Gastroesophageal sphincter (tissue), 4 donors: ENCODE measurements around the gene PRPF18. TPM values are rescaled to one million over a fixed set of nuclear protein-coding genes. Genes with fewer than 3 reads are reported as not detected.

Source experiments
- ATAC-seq: fragments of 150-250 bp; one replicate; pipeline ENCODE4 v1.9.1; 2016; ENCODE audit warnings: mild to moderate bottlenecking, moderate library complexity
- H3K27ac ChIP-seq, 4 donors: fragments of 200-600 bp; sonication (generic) in 3 of 4; 1 replicate in 3 of 4; 2 replicates in 1 of 4; pipeline ENCODE4 v1.5.1; 2016 to 2019
- H3K27me3 ChIP-seq: fragments of 200-600 bp; sonication (generic); one replicate; pipeline ENCODE4 v1.5.1; 2019
- H3K36me3 ChIP-seq, 2 donors: fragments of 200-600 bp; sonication (generic); one replicate each; pipeline ENCODE4 v1.5.1; 2019; ENCODE audit warnings: control low read depth in 1 of 2
- H3K4me1 ChIP-seq, 3 donors: fragments of 200-600 bp; sonication (generic); 1 replicate in 2 of 3; 2 replicates in 1 of 3; pipeline ENCODE4 v1.5.1; 2016 to 2019; ENCODE audit warnings: control low read depth in 2 of 3
- H3K4me3 ChIP-seq, 2 donors: fragments of 200-600 bp; sonication (generic); one replicate each; pipeline ENCODE4 v1.5.1; 2019; ENCODE audit warnings: mild to moderate bottlenecking in 1 of 2, moderate library complexity in 1 of 2
- H3K9me3 ChIP-seq, 3 donors: fragments of 200-600 bp; sonication (generic); one replicate each; pipeline ENCODE4 v1.5.1; 2017 to 2019; ENCODE audit warnings: control low read depth in 2 of 3
- EP300 ChIP-seq: sonication (generic); formaldehyde crosslinking; IDR thresholded peaks from one replicate; pipeline ENCODE4 v1.6.1; 2017; ENCODE audit warnings: antibody characterized with exemption, mild to moderate bottlenecking
- POLR2A ChIP-seq, 2 donors: fragments of 450-650 bp; IDR thresholded peaks; one replicate each; pipeline ENCODE4 v1.6.1; 2017; ENCODE audit warnings: antibody characterized with exemption in 2 of 2, mild to moderate bottlenecking in 2 of 2, moderate library complexity in 1 of 2
- POLR2AphosphoS5 ChIP-seq: sonication (generic); formaldehyde crosslinking; IDR thresholded peaks from one replicate; pipeline ENCODE4 v1.6.1; 2017; ENCODE audit warnings: antibody characterized with exemption
- WGBS, 2 donors: methylation state at CpG; one replicate each; pipeline ENCODE4 v1.1.5; 2018; ENCODE audit warnings: low coverage in 1 of 2; 5-methylcytosine and 5-hydroxymethylcytosine counted together
- total RNA-seq, 4 donors: library from RNA; depleted of rRNA; stranded (reverse); fragments of >200 nt; gene quantifications; one replicate each; pipeline ENCODE4 v1.1.0, GENCODE V29; 2016
- TF ChIP-seq, protein P1 (sequence below), 4 experiments: fragments of 200-600 bp in 2 of 4; fragments of 450-650 bp in 2 of 4; sonication (generic) in 1 of 4; IDR thresholded peaks; one replicate each; pipeline ENCODE4 v1.5.1; 2017 to 2019; ENCODE audit warnings: antibody characterized with exemption in 4 of 4, mild to moderate bottlenecking in 2 of 4, moderate library complexity in 2 of 4

The PRPF18 gene
- total RNA-seq, 4 donors from 2014 or later: 22.8 to 32.8 (median 24.0) TPM

DNA sequence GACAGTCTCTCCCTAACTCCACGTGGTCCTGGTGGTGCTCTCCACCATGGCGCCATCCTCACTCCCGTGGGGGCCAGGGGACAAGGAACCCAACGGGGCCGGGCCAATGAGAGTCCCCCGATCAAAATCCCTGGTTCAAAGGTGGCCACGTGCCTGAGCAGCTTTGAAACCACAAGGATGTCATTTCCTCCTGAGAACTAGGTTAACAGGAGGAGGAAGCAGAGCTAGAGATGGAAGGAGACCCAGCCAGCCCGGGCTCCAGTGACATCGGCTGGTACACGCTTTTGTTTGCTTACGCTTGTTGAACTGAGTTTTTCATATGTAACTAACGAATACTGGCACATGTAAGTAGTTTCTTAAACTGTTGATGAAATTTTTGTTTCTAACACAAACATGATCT lies 61.7 kb downstream of the PRPF18 start:
- 94 to 97% methylated on average over 5 to 8 of the region's 12 CpGs for WGBS, 2 donors
- TF ChIP-seq EP300: no peak
- TF ChIP-seq, protein P1, sequence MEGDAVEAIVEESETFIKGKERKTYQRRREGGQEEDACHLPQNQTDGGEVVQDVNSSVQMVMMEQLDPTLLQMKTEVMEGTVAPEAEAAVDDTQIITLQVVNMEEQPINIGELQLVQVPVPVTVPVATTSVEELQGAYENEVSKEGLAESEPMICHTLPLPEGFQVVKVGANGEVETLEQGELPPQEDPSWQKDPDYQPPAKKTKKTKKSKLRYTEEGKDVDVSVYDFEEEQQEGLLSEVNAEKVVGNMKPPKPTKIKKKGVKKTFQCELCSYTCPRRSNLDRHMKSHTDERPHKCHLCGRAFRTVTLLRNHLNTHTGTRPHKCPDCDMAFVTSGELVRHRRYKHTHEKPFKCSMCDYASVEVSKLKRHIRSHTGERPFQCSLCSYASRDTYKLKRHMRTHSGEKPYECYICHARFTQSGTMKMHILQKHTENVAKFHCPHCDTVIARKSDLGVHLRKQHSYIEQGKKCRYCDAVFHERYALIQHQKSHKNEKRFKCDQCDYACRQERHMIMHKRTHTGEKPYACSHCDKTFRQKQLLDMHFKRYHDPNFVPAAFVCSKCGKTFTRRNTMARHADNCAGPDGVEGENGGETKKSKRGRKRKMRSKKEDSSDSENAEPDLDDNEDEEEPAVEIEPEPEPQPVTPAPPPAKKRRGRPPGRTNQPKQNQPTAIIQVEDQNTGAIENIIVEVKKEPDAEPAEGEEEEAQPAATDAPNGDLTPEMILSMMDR (IDR thresholded peaks at IDR 0.05): no peak
- no peak for TF ChIP-seq POLR2A (IDR thresholded peaks at IDR 0.05)
- TF ChIP-seq POLR2AphosphoS5: no peak
- Histone ChIP-seq H3K36me3 (peaks cover 0 to 94% of the 10 kb centered on the region in 2 donors), H3K27ac (no peak overlapping the region), H3K27me3 (no peaks in the 10 kb centered on the region), H3K4me1 (no peaks in the 10 kb centered on the region), H3K9me3 (no peaks in the 10 kb centered on the region), H3K4me3 (no peak overlapping the region)
- ATAC-seq: no peak

DNA sequence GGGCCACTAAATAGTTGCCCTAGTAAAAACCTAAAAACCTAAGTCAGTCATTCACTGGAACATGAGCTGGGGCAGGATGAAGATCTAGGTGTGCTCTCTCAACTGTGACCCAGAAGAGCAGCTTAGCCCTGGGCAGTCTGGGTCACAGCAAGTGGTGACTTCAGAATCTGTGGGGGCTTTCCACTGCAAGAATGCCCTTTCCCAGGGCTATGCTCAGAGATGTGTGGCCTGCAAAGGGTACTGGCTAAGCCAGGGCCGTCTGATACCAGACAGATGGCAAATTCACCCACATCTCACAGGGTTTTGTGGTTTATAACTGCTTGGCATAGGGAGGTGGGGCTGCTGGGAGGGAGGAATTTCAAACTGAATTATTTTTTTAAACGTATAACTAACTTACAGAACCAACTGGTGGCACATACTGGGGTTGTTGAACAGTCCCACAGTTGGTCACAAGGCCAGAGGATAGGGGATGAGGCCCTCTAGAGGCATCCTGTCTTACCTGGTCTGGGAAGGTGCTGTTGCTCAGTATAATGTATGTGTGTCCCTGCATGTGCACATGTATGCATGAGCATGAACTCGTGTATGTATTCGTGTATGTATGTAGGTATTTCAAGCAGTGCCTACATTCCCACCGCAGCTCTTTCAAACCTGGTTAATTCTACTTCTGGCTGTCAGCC lies 63.2 kb downstream of the PRPF18 start:
- Histone ChIP-seq H3K27me3 (no peaks in the 10 kb centered on the region), H3K4me1 (no peaks in the 10 kb centered on the region), H3K36me3 (peaks cover 0 to 100% of the 10 kb centered on the region in 2 donors), H3K27ac (no peak overlapping the region), H3K4me3 (no peak overlapping the region), H3K9me3 (no peaks in the 10 kb centered on the region)
- WGBS, 2 donors: 65 to 100% methylated on average over 1 to 4 of the region's 5 CpGs
- no peak for ATAC-seq
- TF ChIP-seq, protein P1 (IDR thresholded peaks at IDR 0.05): no peak
- TF ChIP-seq POLR2AphosphoS5 (no peak), POLR2A (IDR thresholded peaks at IDR 0.05) (no peak), EP300 (no peak)

DNA sequence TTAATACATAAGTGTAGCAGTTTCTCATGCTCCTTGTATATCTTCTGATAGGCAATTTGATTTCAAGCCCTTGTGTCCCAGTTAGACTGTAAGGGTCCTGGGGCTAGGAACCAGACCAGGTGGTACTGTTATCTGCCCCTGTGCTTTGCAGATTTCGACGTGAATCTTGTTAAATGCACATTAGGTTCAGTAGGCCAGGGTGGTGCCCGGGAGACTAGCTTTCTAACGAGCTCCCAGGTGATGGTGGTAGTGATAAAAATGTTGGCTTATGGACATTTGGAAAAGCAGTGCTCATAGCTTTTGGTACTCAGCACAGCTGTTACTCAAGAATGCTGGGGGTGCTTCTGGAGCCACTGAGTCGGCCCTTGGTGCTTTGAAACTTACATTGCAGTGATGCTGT lies 64.2 kb downstream of the PRPF18 start:
- ATAC-seq: no peak
- no peaks in the 10 kb centered on the region for H3K9me3 ChIP-seq
- TF ChIP-seq POLR2AphosphoS5 (no peak), EP300 (no peak), POLR2A (IDR thresholded peaks at IDR 0.05) (no peak)
- TF ChIP-seq, protein P1 (IDR thresholded peaks at IDR 0.05): no peak
- no peak overlapping the region for H3K27ac ChIP-seq
- no peaks in the 10 kb centered on the region for H3K27me3 ChIP-seq
- H3K36me3 ChIP-seq: peaks cover 0 to 100% of the 10 kb centered on the region in 2 donors
- WGBS, 2 donors: 54 to 83% methylated on average over 4 to 5 of the region's 5 CpGs
- no peaks in the 10 kb centered on the region for H3K4me1 ChIP-seq
- H3K4me3 ChIP-seq: no peak overlapping the region

DNA sequence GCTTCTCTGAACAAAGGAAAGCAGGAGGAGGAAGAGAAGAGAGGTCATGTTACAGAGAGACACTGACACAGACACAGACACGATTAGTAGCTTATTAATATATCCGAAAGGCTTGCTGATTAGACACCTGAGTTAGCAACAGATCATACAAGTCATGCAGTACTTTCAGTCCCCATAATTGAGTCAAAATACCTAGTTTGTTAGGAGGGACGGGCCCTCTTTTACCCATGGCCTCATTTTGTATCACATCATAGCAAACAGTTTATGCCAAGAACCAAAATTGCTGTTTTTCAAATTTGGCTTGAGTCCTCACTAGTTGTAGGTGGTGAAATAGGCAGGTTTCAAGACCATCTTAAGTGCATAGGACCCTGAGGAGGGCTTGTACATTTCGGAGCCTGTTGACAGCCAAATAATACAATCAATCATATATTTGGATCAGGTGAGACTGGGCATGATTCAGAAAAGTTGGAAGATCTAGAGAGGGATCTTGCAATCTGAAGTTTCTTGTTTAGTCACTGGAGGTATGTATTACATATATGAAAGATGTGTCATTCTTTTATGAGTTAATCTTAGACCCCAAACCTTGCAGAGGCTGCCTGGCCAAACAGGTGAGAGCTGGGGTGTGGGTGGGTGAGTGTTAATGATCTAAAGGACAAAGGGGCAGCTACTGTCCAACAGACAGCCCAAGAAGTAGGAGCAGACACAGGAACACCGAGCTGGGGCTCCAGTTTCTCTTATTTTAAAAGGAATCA lies 65.4 kb downstream of the PRPF18 start:
- Histone ChIP-seq H3K36me3 (peaks cover 0 to 100% of the 10 kb centered on the region in 2 donors), H3K27me3 (no peaks in the 10 kb centered on the region), H3K9me3 (no peaks in the 10 kb centered on the region), H3K4me3 (no peak overlapping the region), H3K27ac (no peak overlapping the region), H3K4me1 (no peaks in the 10 kb centered on the region)
- no peak for ATAC-seq
- WGBS, 2 donors: 68 to 81% methylated on average over 3 to 5 of the region's 5 CpGs
- TF ChIP-seq, protein P1 (IDR thresholded peaks at IDR 0.05): no peak
- no peak for TF ChIP-seq POLR2A (IDR thresholded peaks at IDR 0.05)
- no peak for TF ChIP-seq EP300
- TF ChIP-seq POLR2AphosphoS5: no peak
